HG02870 (cell line): ENCODE measurements around the gene OR52I1.

ENCODE experiments used
- ATAC-seq: cut with Tn5 transposase; IDR thresholded peaks from one replicate; pipeline ENCODE4 v1.9.1; 2021; ENCODE audit warnings: mild to moderate bottlenecking, moderate library complexity; ENCODE audit not compliant: unreplicated experiment

OR52I1 gene, protein sequence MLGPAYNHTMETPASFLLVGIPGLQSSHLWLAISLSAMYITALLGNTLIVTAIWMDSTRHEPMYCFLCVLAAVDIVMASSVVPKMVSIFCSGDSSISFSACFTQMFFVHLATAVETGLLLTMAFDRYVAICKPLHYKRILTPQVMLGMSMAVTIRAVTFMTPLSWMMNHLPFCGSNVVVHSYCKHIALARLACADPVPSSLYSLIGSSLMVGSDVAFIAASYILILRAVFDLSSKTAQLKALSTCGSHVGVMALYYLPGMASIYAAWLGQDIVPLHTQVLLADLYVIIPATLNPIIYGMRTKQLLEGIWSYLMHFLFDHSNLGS

DNA sequence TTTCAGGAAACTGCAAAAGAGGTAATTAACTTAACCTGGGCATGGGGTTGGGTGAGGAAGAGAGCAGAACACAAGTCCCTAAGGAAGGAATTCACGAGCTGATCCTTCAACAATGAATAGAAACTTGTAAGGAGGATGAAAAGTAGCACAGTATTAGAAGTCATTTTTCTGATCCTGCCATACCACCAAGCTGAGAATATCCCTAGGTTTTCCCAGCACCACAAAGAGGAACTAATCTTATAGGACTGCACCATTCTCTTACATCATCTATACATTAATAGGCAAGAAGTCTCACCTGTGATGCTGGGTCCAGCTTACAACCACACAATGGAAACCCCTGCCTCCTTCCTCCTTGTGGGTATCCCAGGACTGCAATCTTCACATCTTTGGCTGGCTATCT is at the start of gene OR52I1:
Gene OR52I1, plus strand, starts transcription at position 301 of the 400 bp plus-strand sequence. Its CDS starts 0 bp downstream, at position 301.
- ATAC-seq, result no peak

DNA sequence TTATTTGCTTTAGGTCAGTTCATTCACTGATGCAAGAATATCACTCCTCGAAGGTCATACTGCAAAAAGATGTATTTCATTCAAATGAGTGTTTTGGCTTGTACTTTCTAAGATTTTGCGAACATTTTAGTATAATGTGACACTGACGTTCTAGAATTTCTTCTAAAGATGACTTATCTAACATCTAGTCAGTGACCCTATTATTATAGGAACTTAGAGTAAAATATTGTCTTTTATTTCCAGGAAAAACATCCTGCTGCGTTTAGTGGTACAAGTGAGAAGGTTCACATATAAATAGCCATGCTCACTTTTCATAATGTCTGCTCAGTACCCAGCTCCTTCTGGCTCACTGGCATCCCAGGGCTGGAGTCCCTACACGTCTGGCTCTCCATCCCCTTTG is 48.9 kb upstream of the OR52I1 start, which contains the start of gene OR52M1:
Gene OR52M1, plus strand, starts transcription at position 301 of the 400 bp plus-strand sequence. Its CDS starts 0 bp downstream, at position 301.
- no peak for ATAC-seq

DNA sequence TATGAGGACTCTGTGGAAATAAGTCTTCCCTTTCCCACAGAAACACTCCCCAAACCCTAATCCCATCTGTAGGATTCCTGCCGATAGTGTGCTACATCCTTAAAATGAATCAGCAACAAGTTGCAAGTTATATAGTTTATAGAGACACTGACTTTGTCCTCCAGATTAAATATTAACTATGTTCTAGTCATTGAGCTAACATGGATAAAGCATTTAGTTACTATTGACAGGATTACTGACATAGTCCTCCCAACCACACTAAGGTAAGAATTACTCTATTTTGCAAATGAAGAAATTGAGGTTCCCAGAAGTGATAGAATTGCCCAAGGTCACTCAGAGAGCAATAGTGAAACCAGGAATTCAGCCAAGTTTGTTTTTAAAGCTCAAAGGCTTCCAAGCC is 47.0 kb upstream of the OR52I1 start:
- ATAC-seq, result no peak

DNA sequence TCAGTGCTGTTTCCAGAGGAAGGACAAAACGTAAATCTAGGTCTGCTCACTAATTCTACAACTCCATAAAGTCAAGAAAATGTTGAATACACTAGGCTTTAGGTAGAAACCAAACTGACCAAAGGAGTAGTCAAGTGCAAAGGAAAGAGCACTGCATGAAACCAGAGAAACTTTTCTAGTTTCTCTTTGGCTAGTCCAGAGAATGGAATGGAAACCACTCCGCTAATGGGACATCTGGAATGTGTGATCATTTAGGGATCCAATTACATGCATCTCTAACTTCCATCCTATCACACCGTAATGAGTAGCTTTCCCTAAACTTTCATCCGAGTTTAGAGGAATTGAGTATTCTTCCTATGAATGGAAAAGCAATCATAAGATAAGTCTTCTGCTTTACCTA is 46.4 kb upstream of the OR52I1 start:
- no peak for ATAC-seq

DNA sequence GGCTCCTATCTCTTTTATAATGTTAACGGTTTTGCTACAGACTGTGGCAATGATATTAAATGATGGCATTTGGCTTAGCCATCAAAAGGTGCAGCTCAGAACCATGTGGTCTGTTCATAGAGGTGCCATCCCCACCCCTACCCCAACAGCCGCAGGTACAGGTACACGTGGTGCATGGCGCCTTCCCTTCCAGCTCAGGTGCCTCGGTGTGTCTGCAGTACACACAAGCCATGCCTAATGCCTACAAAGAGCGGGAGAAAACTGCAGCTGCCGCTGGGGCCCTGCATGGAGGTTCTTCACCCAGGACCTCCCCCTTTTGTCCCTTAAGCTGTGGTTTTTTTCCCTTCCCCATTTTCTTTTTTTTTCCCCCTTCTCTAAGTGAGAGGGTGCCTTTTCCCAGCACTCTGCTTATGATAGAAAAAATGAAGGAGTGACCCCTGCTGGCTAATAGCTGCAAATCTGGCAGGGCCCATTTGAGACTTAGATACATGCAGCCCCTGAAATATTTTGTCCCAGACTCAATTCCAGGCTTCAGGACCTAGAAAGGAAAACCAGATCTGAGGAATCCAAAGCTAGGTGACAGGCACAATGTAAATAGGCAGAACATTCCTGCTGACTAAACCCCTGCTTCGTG is 42.4 kb upstream of the OR52I1 start:
- no peak for ATAC-seq

DNA sequence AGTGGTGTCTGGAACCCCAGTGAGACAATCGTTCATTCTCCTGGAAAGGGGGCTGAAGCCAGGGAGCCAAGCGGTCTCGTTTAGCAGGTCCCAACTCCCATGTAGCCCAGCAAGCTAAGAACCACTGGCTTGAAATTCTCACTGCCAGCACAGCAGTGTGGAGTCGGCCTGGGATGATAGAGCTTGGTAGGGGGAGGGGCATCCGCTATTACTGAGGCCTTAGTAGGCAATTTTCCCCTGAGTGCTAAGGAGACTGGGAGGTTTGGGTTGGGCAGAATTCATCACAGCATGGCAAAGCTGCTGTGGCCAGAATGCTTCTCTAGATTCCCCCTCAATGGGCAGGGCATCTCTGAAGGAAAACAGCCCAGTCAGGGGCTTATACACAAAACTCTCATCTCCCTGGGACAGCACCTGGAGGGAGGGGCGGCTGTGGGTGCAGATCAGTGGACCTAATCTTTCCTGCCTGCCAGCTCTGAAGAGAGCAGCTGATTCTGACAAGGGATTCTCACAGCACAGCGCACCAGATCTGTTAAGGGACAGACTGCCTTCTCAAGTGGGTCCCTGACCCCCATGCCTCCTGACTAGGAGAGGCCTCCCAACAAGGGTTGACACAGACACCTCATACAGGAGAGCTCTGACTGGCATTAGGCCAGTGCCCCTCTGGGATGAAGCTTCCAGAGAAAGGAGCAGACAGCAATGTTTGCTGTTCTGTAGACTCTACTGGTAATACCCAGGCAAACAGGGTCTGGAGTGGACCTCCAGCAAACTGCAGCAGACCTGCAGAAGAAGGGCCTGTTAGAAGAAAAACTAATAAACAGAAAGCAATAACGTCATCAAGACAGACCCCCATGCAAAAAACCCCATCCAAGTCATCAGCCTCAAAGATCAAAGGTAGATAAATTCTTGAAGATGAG is 34.1 kb upstream of the OR52I1 start:
- ATAC-seq, result no peak

DNA sequence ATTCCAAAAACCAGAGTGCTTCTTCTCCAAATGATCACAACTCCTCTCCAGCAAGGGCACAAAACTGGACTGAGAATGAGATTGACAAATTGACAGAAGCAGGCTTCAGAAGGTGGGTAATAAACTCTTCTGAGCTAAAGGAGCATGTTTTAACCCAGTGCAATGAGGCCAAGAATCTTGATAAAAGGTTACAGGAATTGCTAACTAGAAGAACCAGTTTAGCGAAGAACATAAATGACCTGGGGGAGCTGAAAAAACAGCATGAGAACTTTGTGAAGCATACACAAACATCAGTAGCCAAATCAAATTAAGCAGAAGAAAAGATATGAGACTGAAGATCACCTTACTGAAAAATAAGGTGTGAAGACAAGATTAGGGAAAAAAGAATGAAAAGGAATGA is 33.4 kb upstream of the OR52I1 start:
- no peak for ATAC-seq

DNA sequence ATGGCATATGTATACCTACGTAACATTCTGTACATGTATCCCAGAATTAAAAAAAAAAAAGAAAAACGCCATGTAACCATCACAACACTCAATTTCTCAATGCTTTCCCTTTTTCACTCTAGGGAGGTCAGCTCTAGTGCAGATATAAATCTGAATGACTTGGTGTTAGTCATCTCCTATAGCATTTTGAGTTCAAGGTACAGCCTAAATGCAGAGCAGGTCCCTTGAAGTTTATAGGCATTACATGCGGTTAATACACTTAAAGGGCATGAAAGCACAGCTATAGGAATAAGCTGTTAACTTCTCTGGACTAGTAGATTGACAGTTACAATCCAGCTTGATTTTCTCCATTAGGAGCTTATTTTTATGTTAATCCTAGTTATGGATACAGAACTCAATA is 28.5 kb upstream of the OR52I1 start:
- ATAC-seq, result no peak

DNA sequence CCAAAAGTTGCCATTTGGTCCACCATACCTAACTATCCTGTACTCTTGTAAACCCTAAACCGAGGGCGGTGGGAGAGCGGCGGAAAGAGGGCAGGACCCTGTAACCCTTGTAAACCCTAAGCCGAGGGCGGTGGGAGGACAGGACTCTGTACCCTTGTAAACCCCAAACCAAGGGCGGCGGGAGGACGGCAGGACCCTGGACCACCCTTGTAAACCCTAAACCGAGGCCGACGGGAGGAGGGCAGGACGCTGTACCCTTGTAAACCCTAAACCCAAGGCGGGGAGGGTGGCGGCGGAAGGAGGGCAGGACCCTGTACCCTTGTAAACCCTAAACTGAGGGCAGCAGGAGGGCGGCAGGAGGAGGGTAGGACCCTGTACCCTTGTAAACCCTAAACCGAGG is 24.8 kb upstream of the OR52I1 start:
- ATAC-seq, result no peak

DNA sequence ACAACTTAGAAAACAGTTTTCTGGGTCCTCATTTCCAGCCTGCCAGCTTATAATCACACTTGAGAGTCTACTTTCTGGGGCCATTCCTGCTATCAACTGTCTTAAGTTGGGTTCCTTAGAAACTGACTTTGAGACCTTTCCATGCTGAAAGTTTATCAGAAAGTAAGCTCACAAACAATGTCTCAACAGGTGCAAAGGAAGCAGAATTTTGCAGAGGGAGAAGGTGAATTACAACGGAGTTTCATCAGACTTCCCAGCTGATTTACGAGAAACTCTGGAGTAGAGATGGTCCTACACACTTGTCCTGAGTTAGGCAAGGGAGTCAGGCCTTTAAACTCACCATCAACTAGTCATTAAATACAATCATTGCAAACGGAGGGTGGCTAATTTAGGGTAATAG is 17.0 kb upstream of the OR52I1 start:
- no peak for ATAC-seq

DNA sequence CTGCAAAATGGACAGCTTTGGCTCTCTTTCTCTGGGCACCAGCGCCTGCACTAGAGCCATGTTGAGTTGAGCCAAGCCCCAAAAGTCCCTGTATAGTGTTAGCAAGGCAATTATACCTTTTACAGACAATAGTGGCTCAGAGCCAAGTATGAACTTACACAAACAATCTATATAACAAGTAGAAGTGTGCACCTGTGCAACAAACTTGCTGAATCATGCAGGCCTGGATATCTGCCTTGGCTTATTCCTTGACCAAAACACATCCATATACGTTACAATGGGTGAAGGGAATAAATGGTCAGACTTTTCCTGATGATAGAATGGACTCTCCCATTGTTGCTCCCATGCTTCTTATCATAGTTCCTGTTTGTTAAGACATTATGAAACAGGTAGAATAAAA is 16.1 kb upstream of the OR52I1 start:
- ATAC-seq, result no peak

DNA sequence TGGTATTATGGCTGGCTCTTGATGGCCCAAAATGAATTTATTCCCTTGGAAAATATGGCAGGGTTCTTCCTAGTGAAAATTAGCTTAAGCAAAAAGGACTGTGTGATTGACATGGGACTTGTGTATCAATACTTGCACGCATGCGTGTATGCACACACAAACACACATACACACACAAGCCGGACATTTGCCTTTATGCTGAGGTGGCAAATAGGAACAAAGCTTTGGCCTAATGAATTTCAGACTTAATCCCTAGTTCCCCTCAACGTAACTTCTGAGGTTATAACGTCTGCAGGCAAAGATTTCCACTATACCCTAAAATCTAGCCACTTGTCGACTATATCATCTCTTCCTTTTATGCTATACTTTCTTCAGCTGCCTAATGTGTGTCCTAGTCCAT is 15.2 kb upstream of the OR52I1 start:
- ATAC-seq, result no peak

DNA sequence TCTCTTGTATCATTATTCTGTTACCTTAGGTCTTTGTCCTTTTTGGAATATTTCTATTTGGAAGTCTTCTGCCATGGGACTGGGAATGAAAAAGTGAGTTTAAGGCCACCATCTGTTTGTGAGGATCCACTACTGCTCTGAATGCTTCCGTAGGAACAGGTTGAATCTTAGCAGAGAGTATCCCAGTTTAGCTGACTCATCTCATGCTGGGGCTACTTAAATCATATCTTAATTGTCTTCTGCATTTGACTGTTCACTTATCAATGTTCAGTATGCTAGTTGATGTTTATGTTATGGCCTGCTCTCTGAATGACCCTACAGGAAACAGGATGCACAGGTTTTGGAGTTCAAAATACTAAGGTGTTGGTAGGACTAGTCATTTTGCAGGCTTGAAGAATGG is 13.7 kb upstream of the OR52I1 start:
- ATAC-seq, result no peak

DNA sequence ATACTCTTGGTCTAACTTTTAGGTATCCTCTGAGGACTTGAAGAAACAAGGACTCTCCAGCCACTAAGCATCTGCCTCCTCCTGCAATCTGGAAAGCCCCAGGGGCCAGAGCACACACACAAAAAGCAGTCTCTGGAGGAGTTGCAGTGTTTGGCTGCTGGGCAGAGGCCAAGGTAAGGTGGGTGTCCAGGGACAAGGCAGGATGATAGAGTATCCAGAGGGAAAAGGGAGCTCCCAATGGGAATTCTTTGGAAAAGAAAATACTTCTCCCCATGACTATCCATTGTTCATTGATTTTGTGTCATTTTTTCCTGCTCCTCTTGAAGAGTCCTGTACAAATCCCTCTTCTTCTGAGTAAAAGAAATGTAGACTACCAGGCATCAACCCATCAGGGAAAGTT is 12.4 kb upstream of the OR52I1 start, which contains the start of gene OR52I2:
Gene OR52I2, plus strand, starts transcription at position 301 of the 400 bp plus-strand sequence.
- ATAC-seq, result no peak

DNA sequence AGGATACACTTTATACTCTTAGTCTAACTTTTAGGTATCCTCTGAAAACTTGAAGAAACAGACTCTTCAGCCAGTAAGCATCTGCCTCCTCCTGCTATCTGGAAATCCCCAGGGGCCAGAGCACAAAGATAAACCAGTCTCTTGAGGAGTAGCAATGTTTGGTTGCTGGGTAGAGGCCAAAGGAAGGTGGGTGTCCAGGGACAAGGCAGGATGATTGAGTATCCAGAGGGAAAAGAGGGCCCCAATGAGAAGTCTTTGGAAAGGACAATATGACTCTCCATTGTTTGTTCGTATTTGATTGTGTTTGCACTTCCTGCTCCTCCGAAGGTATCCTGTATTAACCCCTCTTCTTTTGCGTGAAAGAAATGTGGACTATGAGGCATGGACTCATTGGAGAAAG is 4.8 kb upstream of the OR52I1 start:
- ATAC-seq, result no peak

DNA sequence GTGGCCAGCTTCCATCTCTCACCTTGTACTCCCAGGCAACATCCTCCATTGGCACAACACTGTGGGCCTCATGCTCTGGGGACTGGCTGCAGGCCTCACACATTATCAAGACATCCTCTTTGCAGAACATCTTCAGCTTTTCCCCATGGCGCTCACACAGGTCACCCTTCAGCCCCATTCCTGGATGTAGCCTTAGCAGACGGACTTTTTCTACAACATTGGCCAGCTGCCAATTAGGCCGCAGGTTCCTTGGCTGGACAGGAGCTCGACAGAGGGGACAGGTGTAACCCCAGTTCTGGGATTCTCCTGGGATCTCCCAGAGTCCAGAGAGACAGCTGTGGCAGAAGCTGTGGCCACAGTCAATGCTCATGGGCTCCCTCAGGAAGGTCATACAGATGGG is 11.2 kb downstream of the OR52I1 start:
- no peak for ATAC-seq

DNA sequence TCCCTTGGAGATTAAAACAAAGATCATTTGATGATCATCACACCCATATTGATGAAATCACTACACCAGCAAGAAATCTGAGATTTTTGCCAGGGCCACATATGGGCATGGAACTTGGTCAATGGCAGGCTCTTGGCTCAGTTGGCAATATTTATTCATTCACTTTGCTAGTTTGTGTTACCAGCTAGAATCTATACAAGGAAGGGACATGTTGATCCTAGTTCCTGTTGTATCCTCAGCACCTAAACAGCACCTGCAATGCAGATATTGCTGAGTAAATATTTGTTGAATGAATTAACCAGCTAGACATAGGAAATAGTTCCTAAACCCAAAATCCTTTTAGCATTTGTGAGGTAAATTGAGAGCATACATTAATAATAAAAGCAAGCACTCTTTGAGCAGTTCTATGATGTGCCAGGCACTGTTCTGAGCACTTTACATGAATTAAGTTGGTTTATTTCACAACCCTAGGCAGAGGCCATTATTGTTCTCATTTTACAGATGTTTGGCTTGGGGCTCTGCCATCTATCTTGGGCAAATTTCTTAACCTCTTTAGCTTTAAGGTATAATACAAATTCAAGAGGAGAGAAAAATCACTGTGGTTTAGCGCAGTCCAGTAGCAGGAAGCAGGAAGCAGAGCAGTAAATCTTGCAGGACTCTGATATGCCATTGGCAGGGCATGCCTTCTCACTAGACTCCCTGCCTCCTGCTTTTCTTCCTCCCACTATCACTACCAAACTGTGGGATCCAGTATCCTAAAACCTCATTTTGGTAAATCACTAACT is 12.6 kb downstream of the OR52I1 start:
- ATAC-seq, result no peak

DNA sequence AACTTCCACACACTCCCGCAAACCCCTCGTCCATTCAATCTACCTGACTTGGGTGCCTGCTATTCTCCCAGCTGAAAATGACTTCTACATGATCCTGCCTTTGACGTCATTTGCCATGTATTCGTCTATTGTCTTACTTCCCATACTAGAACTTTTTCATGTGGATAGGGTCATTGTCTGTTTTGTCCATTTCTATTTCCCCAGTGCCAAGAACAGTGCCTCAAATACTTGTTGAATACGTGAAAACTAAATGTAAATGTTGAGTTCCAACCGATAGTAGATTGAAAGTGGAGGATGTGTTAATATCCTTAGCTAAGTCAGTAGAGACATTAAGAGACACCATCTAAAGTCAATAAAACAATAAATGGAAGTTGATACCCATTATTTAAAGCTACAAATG is 13.3 kb downstream of the OR52I1 start:
- no peak for ATAC-seq

DNA sequence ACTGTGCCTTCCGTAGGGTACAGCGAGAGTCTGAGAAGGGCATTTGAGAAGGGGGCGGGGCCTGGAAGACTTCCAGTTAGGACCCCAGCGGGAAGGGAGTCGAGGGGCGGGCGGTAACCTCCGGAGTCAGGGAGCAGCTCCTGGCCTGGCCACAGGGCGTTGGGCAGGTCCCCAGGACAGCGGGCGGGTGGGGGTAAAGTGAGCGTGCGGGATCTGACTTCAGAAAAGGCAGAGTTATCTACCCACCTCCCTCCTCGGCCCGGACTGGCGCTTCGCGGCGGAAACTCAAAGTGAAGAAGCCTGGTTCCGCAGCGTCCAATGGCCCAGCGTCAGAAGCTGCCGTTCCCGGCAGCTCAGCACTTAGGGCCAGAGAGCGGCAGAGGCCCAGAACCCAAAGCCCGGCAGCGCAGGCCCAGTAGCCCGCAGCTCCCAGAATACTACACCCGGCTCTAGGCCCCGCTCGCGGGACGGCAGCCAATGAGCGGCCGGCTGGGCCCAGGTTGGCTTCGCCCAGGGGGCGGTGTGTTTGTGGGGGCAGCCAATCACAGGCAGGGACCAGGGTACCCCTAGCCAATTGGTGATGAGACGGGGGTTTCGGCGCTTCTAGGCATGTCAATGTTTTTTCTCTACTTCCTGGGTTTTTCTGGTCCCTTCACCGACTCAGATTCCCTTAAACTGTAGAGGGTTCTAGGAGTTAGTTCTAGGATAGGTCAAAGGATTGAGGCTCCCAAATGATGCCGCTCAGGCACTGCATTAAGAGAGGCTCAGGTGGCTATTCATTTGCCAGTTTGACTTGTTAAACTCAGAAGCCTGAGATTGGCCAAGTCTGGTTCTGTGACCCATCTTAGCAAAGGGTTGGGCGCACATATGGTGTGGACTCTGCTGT is 14.2 kb downstream of the OR52I1 start, which contains the start of gene TRIM68:
Gene TRIM68, minus strand, starts transcription at position 451 of the 886 bp plus-strand sequence. CDS start 2,727 bp downstream, outside the sequence.
- ATAC-seq, result peak; percentile 100
